ENCODE results near the gene SAPCD2.

The SAPCD2 gene

GRCh38 chr9:137084526-137084925, 14.2 kb upstream of the SAPCD2 start:
- H3K4me1 ChIP-seq (ENCODE audit: insufficient read depth, poor library complexity, severe bottlenecking), result peaks cover 30% of the 10 kb centered on the region
- no peak for DNase-seq (ENCODE audit: low spot score)
- no peaks in the 10 kb centered on the region for H3K27me3 ChIP-seq (ENCODE audit: insufficient read depth, poor library complexity, severe bottlenecking)
- TF ChIP-seq, protein P1, sequence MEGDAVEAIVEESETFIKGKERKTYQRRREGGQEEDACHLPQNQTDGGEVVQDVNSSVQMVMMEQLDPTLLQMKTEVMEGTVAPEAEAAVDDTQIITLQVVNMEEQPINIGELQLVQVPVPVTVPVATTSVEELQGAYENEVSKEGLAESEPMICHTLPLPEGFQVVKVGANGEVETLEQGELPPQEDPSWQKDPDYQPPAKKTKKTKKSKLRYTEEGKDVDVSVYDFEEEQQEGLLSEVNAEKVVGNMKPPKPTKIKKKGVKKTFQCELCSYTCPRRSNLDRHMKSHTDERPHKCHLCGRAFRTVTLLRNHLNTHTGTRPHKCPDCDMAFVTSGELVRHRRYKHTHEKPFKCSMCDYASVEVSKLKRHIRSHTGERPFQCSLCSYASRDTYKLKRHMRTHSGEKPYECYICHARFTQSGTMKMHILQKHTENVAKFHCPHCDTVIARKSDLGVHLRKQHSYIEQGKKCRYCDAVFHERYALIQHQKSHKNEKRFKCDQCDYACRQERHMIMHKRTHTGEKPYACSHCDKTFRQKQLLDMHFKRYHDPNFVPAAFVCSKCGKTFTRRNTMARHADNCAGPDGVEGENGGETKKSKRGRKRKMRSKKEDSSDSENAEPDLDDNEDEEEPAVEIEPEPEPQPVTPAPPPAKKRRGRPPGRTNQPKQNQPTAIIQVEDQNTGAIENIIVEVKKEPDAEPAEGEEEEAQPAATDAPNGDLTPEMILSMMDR (IDR thresholded peaks at IDR 0.05; ENCODE audit: poor library complexity, severe bottlenecking), result no peak
- peaks cover 16% of the 10 kb centered on the region for H3K36me3 ChIP-seq (ENCODE audit: low read depth)
- ATAC-seq (ENCODE audit: low read depth), result no peak
- H3K9me3 ChIP-seq (ENCODE audit: severe bottlenecking), result no peaks in the 10 kb centered on the region
- H3K27ac ChIP-seq (ENCODE audit: poor library complexity, severe bottlenecking), result peak overlapping the region; percentile 83
- H3K4me3 ChIP-seq (ENCODE audit: severe bottlenecking), result no peak overlapping the region

DNA sequence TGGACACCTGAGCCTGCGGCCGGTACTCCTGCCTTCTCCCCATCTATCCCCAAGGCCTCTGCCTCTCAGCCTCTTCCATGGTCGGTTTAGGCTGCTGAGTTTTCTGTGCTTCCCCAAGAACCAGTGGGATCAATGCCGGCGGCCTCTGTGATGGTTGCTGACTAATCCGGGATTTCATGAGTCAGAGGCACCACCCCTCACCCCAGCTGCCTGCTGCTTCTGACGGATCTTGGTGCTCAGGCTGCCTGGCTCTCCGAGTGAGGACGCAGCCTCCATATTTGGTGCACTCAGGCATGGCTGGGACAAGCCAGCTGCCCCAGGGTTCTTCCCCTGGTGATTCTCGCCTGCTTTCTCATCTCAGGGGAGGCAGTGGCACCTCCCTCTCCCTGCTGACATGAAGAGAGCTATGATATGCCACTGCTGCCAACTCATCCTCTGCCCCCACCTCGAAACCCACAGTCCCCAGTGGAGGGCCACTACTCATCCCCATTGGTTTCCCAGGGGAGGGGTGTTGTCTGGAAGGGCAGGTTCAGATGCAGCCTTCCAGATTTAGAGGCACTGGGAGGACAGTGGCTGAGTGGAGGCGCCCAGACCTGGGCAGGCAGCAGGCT, 13.1 kb upstream of the SAPCD2 start:
- peaks cover 15% of the 10 kb centered on the region for H3K36me3 ChIP-seq (ENCODE audit: low read depth)
- peaks cover 30% of the 10 kb centered on the region for H3K4me1 ChIP-seq (ENCODE audit: insufficient read depth, poor library complexity, severe bottlenecking)
- TF ChIP-seq, protein P1 (IDR thresholded peaks at IDR 0.05; ENCODE audit: poor library complexity, severe bottlenecking), result no peak
- no peaks in the 10 kb centered on the region for H3K9me3 ChIP-seq (ENCODE audit: severe bottlenecking)
- no peak overlapping the region for H3K4me3 ChIP-seq (ENCODE audit: severe bottlenecking)
- peak; percentile 96 for DNase-seq (ENCODE audit: low spot score)
- no peaks in the 10 kb centered on the region for H3K27me3 ChIP-seq (ENCODE audit: insufficient read depth, poor library complexity, severe bottlenecking)
- H3K27ac ChIP-seq (ENCODE audit: poor library complexity, severe bottlenecking), result peak overlapping the region; percentile 83
- ATAC-seq (ENCODE audit: low read depth), result peak; percentile 61

- TF ChIP-seq, protein P1 (IDR thresholded peaks at IDR 0.05; ENCODE audit: poor library complexity, severe bottlenecking), result no peak
- DNase-seq (ENCODE audit: low spot score), result no peak
- Histone ChIP-seq H3K9me3 (ENCODE audit: severe bottlenecking) (no peaks in the 10 kb centered on the region), H3K27me3 (ENCODE audit: insufficient read depth, poor library complexity, severe bottlenecking) (no peaks in the 10 kb centered on the region), H3K27ac (ENCODE audit: poor library complexity, severe bottlenecking) (peak overlapping the region; percentile 83), H3K4me1 (ENCODE audit: insufficient read depth, poor library complexity, severe bottlenecking) (peaks cover 28% of the 10 kb centered on the region), H3K4me3 (ENCODE audit: severe bottlenecking) (no peak overlapping the region), H3K36me3 (ENCODE audit: low read depth) (peaks cover 12% of the 10 kb centered on the region; the same call in 1 of the 2 replicates)
- no peak for ATAC-seq (ENCODE audit: low read depth)
Observed at GRCh38 chr9:137082925-137083290, 12.6 kb upstream of the SAPCD2 start.

DNA sequence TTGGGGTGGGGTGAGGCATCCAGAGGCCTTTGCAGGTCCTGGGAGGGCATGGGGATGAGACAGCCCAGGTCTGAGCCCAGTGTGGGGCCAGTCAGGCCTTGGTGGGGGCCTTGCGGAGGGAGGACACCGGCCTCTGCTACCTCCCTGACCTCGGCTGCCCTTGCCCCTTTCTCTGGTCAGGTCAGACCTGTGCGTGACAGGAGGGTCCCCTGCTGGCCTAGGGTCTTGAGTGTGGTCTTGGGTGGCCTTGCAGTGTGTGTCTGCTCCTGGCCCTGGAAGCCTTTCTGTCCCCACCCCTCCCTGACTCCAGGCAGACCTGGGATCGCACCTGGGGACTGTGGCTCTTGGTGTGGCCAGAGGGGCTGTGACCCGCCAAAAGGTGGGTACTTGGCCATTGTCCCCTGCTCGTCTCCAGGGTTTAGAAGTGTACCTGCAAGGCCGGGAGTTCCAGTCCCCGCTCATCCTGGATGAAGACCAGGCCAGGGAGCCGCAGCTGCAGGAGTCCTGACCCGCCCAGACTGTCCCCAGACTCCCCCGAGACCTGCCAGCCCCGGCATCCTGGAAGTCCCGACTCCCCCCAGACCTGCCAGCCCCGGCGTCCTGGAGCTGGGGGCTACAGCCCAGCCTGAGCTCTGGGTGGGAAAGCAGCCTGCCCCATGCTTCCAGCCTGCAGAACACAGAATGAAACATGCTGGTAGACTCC, 12.0 kb upstream of the SAPCD2 start:
- no peaks in the 10 kb centered on the region for H3K27me3 ChIP-seq (ENCODE audit: insufficient read depth, poor library complexity, severe bottlenecking)
- no peak overlapping the region for H3K4me3 ChIP-seq (ENCODE audit: severe bottlenecking)
- peaks cover 12% of the 10 kb centered on the region; the same call in 1 of the 2 replicates for H3K36me3 ChIP-seq (ENCODE audit: low read depth)
- no peaks in the 10 kb centered on the region for H3K9me3 ChIP-seq (ENCODE audit: severe bottlenecking)
- TF ChIP-seq, protein P1 (IDR thresholded peaks at IDR 0.05; ENCODE audit: poor library complexity, severe bottlenecking), result no peak
- H3K27ac ChIP-seq (ENCODE audit: poor library complexity, severe bottlenecking), result no peak overlapping the region
- DNase-seq (ENCODE audit: low spot score) (no peak), ATAC-seq (ENCODE audit: low read depth) (no peak)
- H3K4me1 ChIP-seq (ENCODE audit: insufficient read depth, poor library complexity, severe bottlenecking), result peaks cover 24% of the 10 kb centered on the region
